ENCODE data around the gene ORM2. TPM values are rescaled to one million over a fixed set of nuclear protein-coding genes. Genes with fewer than 3 reads are reported as not detected.
A peak's percentile ranks its signal among the peaks of the same experiment; 100 is the strongest.

The ORM2 gene
- total RNA-seq, 4 donors from 2014 or later = 9.5 TPM; not detected in 3

DNA sequence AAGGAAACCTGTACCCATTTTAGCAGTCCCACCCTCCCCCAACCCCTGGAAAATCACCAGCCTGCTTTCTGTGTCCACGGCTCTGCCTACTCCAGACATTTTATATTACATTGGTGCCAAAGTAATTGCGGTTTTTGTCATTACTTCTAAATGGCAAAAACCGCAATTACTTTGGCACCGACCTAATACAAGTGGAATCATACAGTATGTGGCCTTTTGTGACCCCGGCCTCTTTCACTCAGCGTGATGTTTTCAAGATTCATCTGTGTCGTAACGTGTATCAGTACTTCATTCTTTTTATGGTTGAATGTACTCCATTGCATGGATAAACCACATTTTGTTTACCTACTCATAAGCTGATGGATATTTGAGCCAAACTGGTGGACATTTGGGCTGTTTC lies 16.5 kb upstream of the ORM2 start:
- Histone ChIP-seq H3K4me1 (no peaks in the 10 kb centered on the region), H3K9me3 (no peaks in the 10 kb centered on the region), H3K27ac (no peak overlapping the region), H3K4me3 (no peak overlapping the region), H3K36me3 (peaks cover 10% of the 10 kb centered on the region), H3K27me3 (peaks cover under 1% of the 10 kb centered on the region)
- WGBS = 87% methylated on average over 8 of the region's 8 CpGs
- peak in 1 of 2 donors; percentile 29 for DNase-seq (ENCODE audit: low spot score in 2 of 2)
- no peak for TF ChIP-seq POLR2A (IDR thresholded peaks at IDR 0.05)
- TF ChIP-seq, protein P1, sequence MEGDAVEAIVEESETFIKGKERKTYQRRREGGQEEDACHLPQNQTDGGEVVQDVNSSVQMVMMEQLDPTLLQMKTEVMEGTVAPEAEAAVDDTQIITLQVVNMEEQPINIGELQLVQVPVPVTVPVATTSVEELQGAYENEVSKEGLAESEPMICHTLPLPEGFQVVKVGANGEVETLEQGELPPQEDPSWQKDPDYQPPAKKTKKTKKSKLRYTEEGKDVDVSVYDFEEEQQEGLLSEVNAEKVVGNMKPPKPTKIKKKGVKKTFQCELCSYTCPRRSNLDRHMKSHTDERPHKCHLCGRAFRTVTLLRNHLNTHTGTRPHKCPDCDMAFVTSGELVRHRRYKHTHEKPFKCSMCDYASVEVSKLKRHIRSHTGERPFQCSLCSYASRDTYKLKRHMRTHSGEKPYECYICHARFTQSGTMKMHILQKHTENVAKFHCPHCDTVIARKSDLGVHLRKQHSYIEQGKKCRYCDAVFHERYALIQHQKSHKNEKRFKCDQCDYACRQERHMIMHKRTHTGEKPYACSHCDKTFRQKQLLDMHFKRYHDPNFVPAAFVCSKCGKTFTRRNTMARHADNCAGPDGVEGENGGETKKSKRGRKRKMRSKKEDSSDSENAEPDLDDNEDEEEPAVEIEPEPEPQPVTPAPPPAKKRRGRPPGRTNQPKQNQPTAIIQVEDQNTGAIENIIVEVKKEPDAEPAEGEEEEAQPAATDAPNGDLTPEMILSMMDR (IDR thresholded peaks at IDR 0.05) = no peak
- TF ChIP-seq POLR2AphosphoS5 (IDR thresholded peaks at IDR 0.05) = no peak
- no peak for TF ChIP-seq EP300 (IDR thresholded peaks at IDR 0.05)

DNA sequence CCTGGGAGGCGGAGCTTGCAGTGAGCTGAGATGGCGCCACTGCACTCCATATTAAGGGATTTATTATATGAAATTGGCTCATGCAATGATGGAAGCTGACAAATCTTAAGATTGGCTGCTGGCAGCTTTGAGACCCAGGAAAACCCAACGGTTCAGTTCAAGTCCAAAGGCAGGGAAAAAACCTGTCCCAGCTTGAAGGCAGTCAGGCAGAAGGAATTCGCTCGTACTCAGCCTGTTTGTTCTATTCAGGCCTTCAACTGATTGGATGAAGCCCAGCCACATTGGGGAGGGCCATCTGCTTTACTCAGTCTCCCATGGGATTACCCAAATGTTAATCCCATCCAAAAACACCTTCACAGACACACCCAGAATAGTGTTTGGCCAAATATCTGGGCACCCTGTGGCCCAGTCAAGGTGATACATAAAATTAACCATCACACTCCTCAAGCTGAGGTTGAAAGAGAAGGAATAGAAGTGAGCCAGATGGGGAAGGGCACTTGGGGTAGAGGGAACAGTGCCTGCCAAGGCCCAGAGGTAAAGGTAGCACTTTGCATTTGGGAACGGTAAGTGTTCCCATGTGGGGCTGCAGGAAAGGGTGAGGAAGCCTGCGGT lies 15.3 kb upstream of the ORM2 start:
- Histone ChIP-seq H3K27ac (no peak overlapping the region), H3K4me3 (no peak overlapping the region), H3K27me3 (peaks cover 4% of the 10 kb centered on the region), H3K4me1 (no peaks in the 10 kb centered on the region), H3K36me3 (peaks cover 6% of the 10 kb centered on the region), H3K9me3 (no peaks in the 10 kb centered on the region)
- TF ChIP-seq POLR2A (IDR thresholded peaks at IDR 0.05) (no peak), EP300 (IDR thresholded peaks at IDR 0.05) (no peak), POLR2AphosphoS5 (IDR thresholded peaks at IDR 0.05) (no peak)
- TF ChIP-seq, protein P1 (IDR thresholded peaks at IDR 0.05) = no peak
- peak in 1 of 2 donors; percentile 11 for DNase-seq (ENCODE audit: low spot score in 2 of 2)
- WGBS = 79% methylated on average over 5 of the region's 7 CpGs

DNA sequence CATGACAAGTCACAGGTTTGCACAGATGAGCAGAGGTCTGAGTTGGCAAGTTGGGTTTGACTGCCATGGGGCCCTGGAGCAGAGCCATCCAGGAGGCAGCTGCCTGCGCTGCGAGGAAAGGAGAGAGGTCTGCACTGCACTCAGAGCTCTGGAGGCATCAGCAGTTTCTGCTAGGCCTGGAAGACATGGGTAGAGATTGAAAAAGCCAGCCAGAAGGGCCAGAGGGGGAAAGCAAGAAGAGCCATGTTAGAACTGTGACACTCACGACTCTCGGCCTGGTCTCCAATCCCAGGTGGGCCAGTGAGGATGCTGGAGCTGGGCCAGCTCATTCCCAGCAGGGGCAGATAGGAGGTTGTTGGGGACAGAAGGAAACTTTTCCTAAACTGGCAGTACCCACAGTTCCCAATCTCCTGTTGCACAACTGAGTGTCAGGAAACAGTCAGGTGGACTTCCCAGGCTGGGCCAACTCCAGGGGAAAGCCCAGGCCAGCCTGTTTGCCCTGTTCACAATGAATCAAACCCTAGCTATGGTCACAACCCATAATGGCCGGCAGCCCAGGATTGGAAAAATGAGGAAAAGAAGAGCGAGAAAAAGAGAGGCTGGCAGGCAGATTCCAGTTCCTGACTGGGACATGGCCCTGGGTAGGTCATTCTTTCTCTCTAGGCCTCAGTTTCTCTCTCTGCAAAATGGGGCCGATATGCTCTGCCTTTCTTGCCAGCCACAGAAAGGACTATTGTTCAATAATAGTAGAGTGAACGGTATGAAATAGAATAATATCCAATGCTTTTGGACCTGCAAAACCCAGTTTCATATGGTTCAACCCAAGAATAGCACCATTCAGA lies 14.6 kb upstream of the ORM2 start:
- peaks cover 6% of the 10 kb centered on the region for H3K36me3 ChIP-seq
- H3K27ac ChIP-seq = no peak overlapping the region
- H3K9me3 ChIP-seq = no peaks in the 10 kb centered on the region
- no peak for TF ChIP-seq EP300 (IDR thresholded peaks at IDR 0.05)
- TF ChIP-seq POLR2AphosphoS5 (IDR thresholded peaks at IDR 0.05) = no peak
- TF ChIP-seq, protein P1 (IDR thresholded peaks at IDR 0.05) = no peak
- no peak for TF ChIP-seq POLR2A (IDR thresholded peaks at IDR 0.05)
- H3K27me3 ChIP-seq = peaks cover 4% of the 10 kb centered on the region
- peak; percentile 3 to 49 for DNase-seq (ENCODE audit: low spot score in 2 of 2)
- 74% methylated on average over 8 of the region's 8 CpGs for WGBS
- no peak overlapping the region for H3K4me3 ChIP-seq
- H3K4me1 ChIP-seq = no peaks in the 10 kb centered on the region

DNA sequence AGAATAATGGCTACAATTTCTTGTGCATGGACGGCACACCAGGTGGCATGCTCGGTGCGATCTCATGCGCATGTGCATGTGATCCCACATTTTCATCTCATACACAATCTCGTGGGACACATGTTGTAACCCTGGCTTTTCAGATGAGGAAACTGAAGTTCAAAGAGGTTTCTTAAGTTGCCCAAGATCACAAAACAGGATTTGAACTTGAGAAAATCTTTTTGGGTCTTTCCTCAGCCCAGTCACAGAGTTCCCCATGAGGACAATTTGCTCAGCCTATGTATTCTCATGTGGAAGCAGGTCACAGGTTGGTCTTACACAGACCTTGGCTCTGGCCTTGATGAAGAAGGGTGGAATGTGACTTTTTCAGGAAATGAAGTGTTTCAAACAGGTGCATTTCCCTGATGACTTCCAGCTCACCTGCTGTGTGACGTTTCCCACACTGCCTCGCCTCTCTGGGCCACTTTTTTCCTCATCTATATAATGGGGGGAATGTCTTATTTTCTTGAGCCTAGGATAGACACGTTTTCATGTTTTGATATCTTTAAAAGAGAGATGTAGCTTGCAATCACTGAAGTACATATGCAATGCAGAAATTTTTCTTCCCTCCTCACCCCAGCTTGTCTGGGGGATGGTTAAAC lies 13.8 kb upstream of the ORM2 start:
- Histone ChIP-seq H3K9me3 (no peaks in the 10 kb centered on the region), H3K27ac (no peak overlapping the region), H3K4me1 (no peaks in the 10 kb centered on the region), H3K36me3 (peaks cover under 1% of the 10 kb centered on the region), H3K27me3 (peaks cover 4% of the 10 kb centered on the region), H3K4me3 (no peak overlapping the region)
- WGBS = 86% methylated on average over 8 of the region's 8 CpGs
- DNase-seq (ENCODE audit: low spot score in 2 of 2) = peak; percentile 5 to 16
- TF ChIP-seq, protein P1 (IDR thresholded peaks at IDR 0.05) = no peak
- TF ChIP-seq POLR2A (IDR thresholded peaks at IDR 0.05) (no peak), POLR2AphosphoS5 (IDR thresholded peaks at IDR 0.05) (no peak), EP300 (IDR thresholded peaks at IDR 0.05) (no peak)

Measured in suprapubic skin (tissue), 4 donors.